ENCODE data around the gene NHS. TPM values are rescaled to one million over a fixed set of nuclear protein-coding genes. Genes with fewer than 3 reads are reported as not detected.
A peak's percentile ranks its signal among the peaks of the same experiment; 100 is the strongest.

NHS gene
- total RNA-seq, 1 donor from 2014 or later = 12.1 TPM

DNA sequence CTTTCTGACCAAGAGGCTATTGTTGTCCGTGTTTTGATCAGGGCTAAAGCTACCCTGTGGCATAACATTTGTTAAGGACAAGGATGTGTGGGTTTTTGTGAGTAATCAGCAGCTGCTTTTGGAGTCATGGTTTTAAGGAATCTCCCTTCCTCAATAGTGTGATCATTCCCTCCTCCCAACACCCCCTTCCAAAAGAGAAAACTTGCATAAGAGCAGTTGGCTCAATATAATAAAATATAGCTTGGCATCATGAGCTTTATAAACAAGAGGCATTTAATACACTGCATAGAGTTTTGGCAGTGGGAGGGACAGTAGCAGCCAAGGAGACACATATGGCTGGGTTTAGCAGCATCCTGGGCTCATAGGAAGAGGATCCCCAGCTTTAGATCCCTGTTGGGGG lies 84.7 kb downstream of the NHS start:
- DNase-seq (ENCODE audit: low spot score) = no peak
- peaks cover 4% of the 10 kb centered on the region for H3K9me3 ChIP-seq (ENCODE audit: low read depth)
- no peak overlapping the region for H3K9ac ChIP-seq
- H3K27me3 ChIP-seq = no peaks in the 10 kb centered on the region
- peak overlapping the region; percentile 26 for H3K4me2 ChIP-seq
- H3F3A ChIP-seq (ENCODE audit: low read depth) = peaks cover 24% of the 10 kb centered on the region
- H3K9me3 Mint-ChIP-seq = no peaks in the 10 kb centered on the region
- H3K27ac Mint-ChIP-seq = no peak overlapping the region
- H3K79me2 ChIP-seq (ENCODE audit: low read depth) = no peaks in the 10 kb centered on the region
- H3K4me1 Mint-ChIP-seq = peaks cover 52% of the 10 kb centered on the region
- no peak overlapping the region for H3K27ac ChIP-seq
- H3K4me3 ChIP-seq = no peak overlapping the region
- no peak overlapping the region for H2AFZ ChIP-seq (replicated peaks)
- H3K4me3 Mint-ChIP-seq = no peak overlapping the region
- H3K27me3 Mint-ChIP-seq (ENCODE audit: insufficient read depth, low read depth) = no peaks in the 10 kb centered on the region
- TF ChIP-seq EZH2 (IDR thresholded peaks at IDR 0.05) (no peak), EZH2phosphoT487 (IDR thresholded peaks at IDR 0.05) (no peak), CTCF (IDR thresholded peaks at IDR 0.05) (no peak)
- H3K36me3 Mint-ChIP-seq = peaks cover 2% of the 10 kb centered on the region
- H4K20me1 ChIP-seq (ENCODE audit: low read depth) = no peaks in the 10 kb centered on the region
- H3K4me1 ChIP-seq = peaks cover 46% of the 10 kb centered on the region
- no peaks in the 10 kb centered on the region for H3K36me3 ChIP-seq

DNA sequence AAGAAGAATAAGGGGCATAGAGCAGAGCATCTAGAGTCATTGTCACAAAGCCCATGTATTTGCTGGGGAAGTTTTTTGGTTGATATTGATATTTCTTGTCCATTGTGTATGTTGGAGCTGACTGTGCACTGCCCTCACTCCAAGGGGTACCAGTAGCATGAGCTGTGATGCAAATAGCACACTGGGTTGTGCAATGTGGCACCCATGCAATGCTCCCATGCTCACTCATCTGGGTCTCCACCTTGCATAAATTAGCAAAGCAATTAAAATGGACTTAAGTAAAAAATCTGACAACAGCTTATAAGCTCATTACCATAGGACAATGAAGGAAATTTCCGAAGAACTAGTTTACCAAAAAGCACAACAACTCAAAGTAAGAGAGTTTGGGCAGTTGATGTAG lies 87.9 kb downstream of the NHS start:
- H4K20me1 ChIP-seq (ENCODE audit: low read depth) = no peaks in the 10 kb centered on the region
- Mint-ChIP-seq H3K36me3 (no peaks in the 10 kb centered on the region), H3K27me3 (ENCODE audit: insufficient read depth, low read depth) (peaks cover 2% of the 10 kb centered on the region), H3K4me3 (no peak overlapping the region), H3K27ac (no peak overlapping the region), H3K9me3 (no peaks in the 10 kb centered on the region), H3K4me1 (peaks cover 29% of the 10 kb centered on the region)
- no peak for DNase-seq (ENCODE audit: low spot score)
- TF ChIP-seq EZH2phosphoT487 (IDR thresholded peaks at IDR 0.05) (no peak), EZH2 (IDR thresholded peaks at IDR 0.05) (no peak), CTCF (IDR thresholded peaks at IDR 0.05) (no peak)
- no peak overlapping the region for H3K4me2 ChIP-seq
- H3K4me1 ChIP-seq = peaks cover 28% of the 10 kb centered on the region
- no peak overlapping the region for H3K27ac ChIP-seq
- H3K79me2 ChIP-seq (ENCODE audit: low read depth) = no peaks in the 10 kb centered on the region
- no peaks in the 10 kb centered on the region for H3K36me3 ChIP-seq
- H3K9ac ChIP-seq = no peak overlapping the region
- H3F3A ChIP-seq (ENCODE audit: low read depth) = peaks cover 10% of the 10 kb centered on the region
- H3K9me3 ChIP-seq (ENCODE audit: low read depth) = peaks cover 8% of the 10 kb centered on the region
- H3K27me3 ChIP-seq = no peaks in the 10 kb centered on the region
- no peak overlapping the region for H2AFZ ChIP-seq (replicated peaks)
- H3K4me3 ChIP-seq = no peak overlapping the region

DNA sequence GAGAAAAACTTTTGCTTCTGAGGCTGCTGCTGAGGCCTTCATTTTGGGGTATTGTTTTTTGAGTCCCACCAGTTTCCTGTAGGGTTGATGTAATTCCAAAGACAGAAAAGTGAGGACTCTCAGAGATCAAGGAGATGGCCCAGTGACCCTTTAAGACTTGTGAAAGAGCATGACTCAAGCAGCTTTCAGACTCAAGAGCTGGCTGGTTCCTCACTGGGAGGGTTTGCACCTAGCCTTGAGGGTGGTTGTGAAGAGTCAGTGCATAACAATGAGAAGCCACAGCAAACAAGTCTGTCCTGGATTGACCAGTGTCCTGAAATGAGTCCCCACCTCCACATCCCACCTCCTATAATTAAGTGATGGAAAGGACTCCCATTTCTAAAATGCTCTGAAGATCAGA lies 89.2 kb downstream of the NHS start:
- peaks cover 6% of the 10 kb centered on the region for H3F3A ChIP-seq (ENCODE audit: low read depth)
- H3K36me3 ChIP-seq = no peaks in the 10 kb centered on the region
- H3K4me1 ChIP-seq = peaks cover 16% of the 10 kb centered on the region
- Mint-ChIP-seq H3K27ac (no peak overlapping the region), H3K9me3 (no peaks in the 10 kb centered on the region), H3K4me1 (peaks cover 20% of the 10 kb centered on the region), H3K27me3 (ENCODE audit: insufficient read depth, low read depth) (peaks cover 2% of the 10 kb centered on the region), H3K4me3 (no peak overlapping the region), H3K36me3 (no peaks in the 10 kb centered on the region)
- no peak for TF ChIP-seq EZH2phosphoT487 (IDR thresholded peaks at IDR 0.05)
- TF ChIP-seq EZH2 (IDR thresholded peaks at IDR 0.05) = no peak
- no peak for TF ChIP-seq CTCF (IDR thresholded peaks at IDR 0.05)
- H3K9me3 ChIP-seq (ENCODE audit: low read depth) = peaks cover 8% of the 10 kb centered on the region
- H3K27ac ChIP-seq = no peak overlapping the region
- H4K20me1 ChIP-seq (ENCODE audit: low read depth) = no peaks in the 10 kb centered on the region
- H3K79me2 ChIP-seq (ENCODE audit: low read depth) = no peaks in the 10 kb centered on the region
- no peak overlapping the region for H3K9ac ChIP-seq
- H3K4me2 ChIP-seq = no peak overlapping the region
- no peaks in the 10 kb centered on the region for H3K27me3 ChIP-seq
- no peak overlapping the region for H3K4me3 ChIP-seq
- DNase-seq (ENCODE audit: low spot score) = no peak
- no peak overlapping the region for H2AFZ ChIP-seq (replicated peaks)

Data from neural progenitor cell (in vitro differentiated cells).